GM19372 (cell line): Measurements from ENCODE around the gene LMX1B.
"Not testable (repeated sequence)": the region's sequence is repeated elsewhere in the genome, so short reads cannot be mapped to it uniquely, and the experiment has no call there.

Experiments
- ATAC-seq: cut with Tn5 transposase; IDR thresholded peaks from one replicate; pipeline ENCODE4 v1.9.1; 2021; ENCODE audit warnings: mild to moderate bottlenecking, low read depth, moderate library complexity; ENCODE audit not compliant: unreplicated experiment

Gene LMX1B

GRCh38 chr9:126704157-126704891, 90.6 kb downstream of the LMX1B start:
- no peak for ATAC-seq

- no peak for ATAC-seq
Observed at GRCh38 chr9:126704892-126705766, 91.4 kb downstream of the LMX1B start.

GRCh38 chr9:126705767-126706697, 92.3 kb downstream of the LMX1B start:
- no peak for ATAC-seq

DNA sequence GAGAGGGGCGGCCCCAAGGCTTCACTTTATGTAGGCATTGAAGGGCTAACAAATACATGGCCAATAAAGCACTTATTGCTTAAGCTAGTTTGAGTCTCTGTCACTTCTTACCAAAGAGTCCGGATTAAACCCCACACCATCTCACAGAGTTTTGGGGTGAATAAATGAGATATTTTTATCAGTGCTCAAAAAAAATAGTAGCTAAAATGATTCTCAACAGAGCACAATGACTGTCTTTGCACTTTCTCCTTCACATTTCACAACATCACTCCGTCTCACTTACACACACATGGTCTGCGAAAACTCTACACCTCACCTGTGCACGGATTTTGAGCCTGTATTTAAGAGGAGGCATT, 92.9 kb downstream of the LMX1B start:
- ATAC-seq: no peak

GRCh38 chr9:126707083-126707482, 93.4 kb downstream of the LMX1B start:
- ATAC-seq: no peak

- not testable (repeated sequence) for ATAC-seq
Observed at GRCh38 chr9:126707712-126708111, 94.0 kb downstream of the LMX1B start.

- no peak for ATAC-seq
Observed at GRCh38 chr9:126708178-126708577, 94.5 kb downstream of the LMX1B start.

DNA sequence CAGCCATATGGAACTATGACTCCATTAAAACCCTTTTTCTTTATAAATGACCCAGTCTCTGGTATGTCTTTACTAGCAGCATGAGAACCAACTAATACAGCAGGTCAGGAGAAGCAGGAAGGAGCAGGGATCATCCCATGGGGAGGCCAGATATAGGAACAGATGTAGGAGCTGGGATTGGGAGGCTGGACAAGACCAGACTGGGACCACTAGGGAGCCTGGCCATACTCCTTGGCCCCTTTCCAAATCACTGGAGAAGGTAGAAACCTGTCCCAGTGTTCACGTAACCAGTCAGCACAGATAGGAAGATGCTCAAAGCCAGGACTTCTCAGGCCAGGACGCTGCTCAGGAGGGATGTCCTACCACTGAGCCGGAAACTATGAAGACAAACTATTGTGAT, 95.5 kb downstream of the LMX1B start:
- ATAC-seq: no peak

DNA sequence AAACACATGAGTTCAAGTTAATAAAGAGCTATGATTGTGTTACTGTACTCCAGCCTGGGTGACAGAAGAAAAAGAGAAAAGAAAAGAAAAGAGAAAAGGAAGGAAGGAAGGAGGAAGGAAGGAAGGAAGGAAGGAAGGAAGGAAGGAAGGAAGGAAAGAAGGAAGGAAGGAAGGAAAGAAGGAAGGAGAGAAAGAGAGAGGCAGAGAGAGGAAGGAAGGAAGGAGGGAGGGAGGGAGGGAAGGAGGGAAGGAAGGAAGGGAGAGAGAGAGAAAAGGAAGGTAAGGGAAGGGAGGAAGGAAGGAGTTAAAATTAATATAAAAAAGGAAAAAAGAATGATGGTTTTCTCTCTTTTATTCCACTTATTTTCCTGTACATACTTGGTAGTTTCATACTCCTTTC, 101.7 kb downstream of the LMX1B start:
- ATAC-seq: no peak

DNA sequence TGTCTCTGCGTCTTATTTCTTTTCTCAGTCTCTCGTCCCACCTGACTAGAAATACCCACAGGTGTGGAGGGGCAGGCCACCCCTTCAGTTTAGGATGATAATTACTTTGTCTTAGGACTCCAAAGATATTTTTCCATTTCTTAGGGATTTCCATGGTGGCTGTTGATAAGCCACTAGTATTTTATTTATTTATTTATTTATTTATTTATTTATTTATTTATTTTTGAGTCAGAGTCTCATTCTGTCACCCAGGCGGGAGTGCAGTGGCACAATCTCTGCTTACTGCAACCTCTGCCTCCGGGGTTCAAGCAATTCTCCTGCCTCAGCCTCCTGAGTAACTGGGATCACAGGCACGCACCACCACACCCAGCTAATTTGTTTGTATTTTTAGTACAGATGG, 103.7 kb downstream of the LMX1B start:
- not testable (repeated sequence) for ATAC-seq

DNA sequence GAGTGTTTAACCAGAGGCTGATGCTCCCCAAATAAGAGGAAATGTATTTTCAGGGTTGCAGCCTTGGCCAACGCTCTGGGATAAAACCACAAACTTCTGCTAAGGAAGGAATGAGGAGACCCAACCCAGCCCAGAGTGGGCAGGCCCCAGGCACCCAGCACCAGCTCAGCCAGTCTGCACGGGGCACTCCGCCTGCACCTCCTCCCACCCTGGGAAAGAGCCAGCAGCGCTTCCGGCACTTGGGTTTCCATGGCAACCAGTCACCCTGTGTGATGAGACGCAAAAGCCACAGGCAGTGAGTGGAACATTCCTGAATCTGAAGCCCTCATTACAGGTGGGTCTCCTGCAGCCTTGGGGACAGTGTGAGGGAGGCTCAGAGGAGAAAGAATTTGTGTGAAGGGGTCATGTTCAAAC, 105.9 kb downstream of the LMX1B start:
- no peak for ATAC-seq

DNA sequence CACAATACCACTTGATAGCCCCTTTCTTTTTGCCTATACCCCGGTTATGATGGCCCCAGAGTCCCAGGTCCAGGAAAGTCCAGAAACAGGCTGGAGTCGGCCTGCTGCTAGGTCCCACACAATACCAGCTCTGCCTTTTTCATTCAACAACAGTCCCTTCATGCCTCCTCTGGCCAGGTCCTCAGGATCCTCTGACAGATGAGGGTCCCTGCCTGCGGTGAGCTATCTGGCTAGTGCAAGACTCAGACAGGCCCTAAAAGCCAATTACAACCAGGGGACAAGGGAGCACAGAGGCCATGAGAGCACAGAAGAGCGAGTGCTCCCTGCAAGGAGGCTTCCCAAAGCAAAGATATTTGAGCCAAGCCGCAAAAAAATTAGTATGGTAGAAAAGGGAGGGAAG, 106.3 kb downstream of the LMX1B start:
- no peak for ATAC-seq

GRCh38 chr9:126720661-126721563, 107.2 kb downstream of the LMX1B start:
- ATAC-seq: no peak

GRCh38 chr9:126721564-126721981, 107.8 kb downstream of the LMX1B start:
- ATAC-seq: no peak

GRCh38 chr9:126722252-126722921, 108.7 kb downstream of the LMX1B start:
- peak; percentile 82 for ATAC-seq

GRCh38 chr9:126722922-126723806, 109.4 kb downstream of the LMX1B start:
- peak; percentile 30 for ATAC-seq

DNA sequence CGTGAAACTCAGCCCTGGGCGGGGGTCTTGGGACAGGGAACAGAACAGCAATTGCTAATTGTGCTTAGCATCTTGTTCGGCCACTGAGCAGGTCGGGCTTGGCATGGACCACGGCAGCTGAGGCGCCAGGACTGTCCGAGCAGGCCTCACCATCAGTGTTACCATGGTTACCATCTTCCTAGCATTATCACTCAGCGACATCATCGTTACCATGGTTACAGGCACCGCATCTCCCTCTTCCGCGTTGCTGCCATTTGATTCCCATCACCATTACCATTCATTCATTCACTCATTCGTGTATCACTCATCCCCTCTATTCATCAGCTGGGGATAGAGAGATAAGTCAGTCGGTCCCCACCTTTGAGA, 110.1 kb downstream of the LMX1B start:
- ATAC-seq: no peak

DNA sequence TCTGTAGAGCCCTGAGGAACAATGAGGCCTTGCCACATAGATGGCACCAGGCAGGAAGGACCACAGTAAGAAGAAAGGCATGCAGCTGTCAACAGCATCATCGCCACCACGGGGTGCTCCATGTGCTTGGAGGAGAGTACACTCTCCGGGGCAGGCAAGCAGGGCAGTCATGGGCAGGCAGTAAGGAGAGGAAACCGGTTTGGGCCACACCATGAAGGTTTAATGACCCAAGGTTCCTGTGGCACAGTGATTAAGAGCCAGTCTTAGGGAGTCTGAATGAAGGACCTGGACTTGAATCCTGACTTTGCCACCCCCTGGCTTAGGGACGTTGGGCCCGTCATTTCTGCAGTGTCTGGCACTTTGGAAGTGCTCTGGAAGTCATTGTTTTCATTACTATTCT, 110.5 kb downstream of the LMX1B start:
- no peak for ATAC-seq
